GM21786 (cell line): ENCODE data around the gene PRR22.

ENCODE experiments used
- ATAC-seq: cut with Tn5 transposase; IDR thresholded peaks from one replicate; pipeline ENCODE4 v1.9.1; 2021; ENCODE audit not compliant: unreplicated experiment

PRR22 gene

GRCh38 chr19:5814123-5814851 is 29.7 kb upstream of the PRR22 start:
- no peak for ATAC-seq

- no peak for ATAC-seq
Measured at GRCh38 chr19:5811117-5811516, 26.6 kb upstream of the PRR22 start.

GRCh38 chr19:5809469-5809868 is 24.9 kb upstream of the PRR22 start:
- ATAC-seq, result no peak

GRCh38 chr19:5809053-5809452 is 24.5 kb upstream of the PRR22 start:
- ATAC-seq, result no peak

- no peak for ATAC-seq
Measured at GRCh38 chr19:5808120-5808816, 23.7 kb upstream of the PRR22 start.

GRCh38 chr19:5806905-5807304 is 22.4 kb upstream of the PRR22 start:
- ATAC-seq, result no peak

GRCh38 chr19:5806133-5806489 is 21.6 kb upstream of the PRR22 start:
- ATAC-seq, result no peak

GRCh38 chr19:5805462-5806132 is 21.1 kb upstream of the PRR22 start:
- no peak for ATAC-seq

- ATAC-seq, result no peak
Measured at GRCh38 chr19:5804516-5805461, 20.2 kb upstream of the PRR22 start, which contains the start of gene NRTN. TSS of gene NRTN (plus strand) at chr19:5805067. CDS start at chr19:5824166, 19,099 bp downstream.

GRCh38 chr19:5803752-5804515 is 19.4 kb upstream of the PRR22 start:
- peak; percentile 63 for ATAC-seq

- no peak for ATAC-seq
Measured at GRCh38 chr19:5803441-5803751, 18.9 kb upstream of the PRR22 start.

GRCh38 chr19:5801796-5802619 is 17.5 kb upstream of the PRR22 start:
- ATAC-seq, result no peak

GRCh38 chr19:5800361-5801270 is 16.1 kb upstream of the PRR22 start:
- no peak for ATAC-seq

- no peak for ATAC-seq
Measured at GRCh38 chr19:5799247-5800241, 15.0 kb upstream of the PRR22 start.

- ATAC-seq, result no peak
Measured at GRCh38 chr19:5798244-5798643, 13.7 kb upstream of the PRR22 start.

GRCh38 chr19:5795382-5795919 is 10.9 kb upstream of the PRR22 start:
- no peak for ATAC-seq

GRCh38 chr19:5793188-5793587 is 8.6 kb upstream of the PRR22 start:
- no peak for ATAC-seq
